Fibroblast of pulmonary artery (primary cell): ENCODE results near the gene OTOR.

Experiments
- DNase-seq: peaks from one replicate; pipeline ENCODE4 v3.0.0-alpha.2; 2010; ENCODE audit warnings: low read depth
- H3K4me3 ChIP-seq: replicated peaks from 2 replicates; pipeline ENCODE4 v1.5.1; 2011; ENCODE audit warnings: low read depth, mild to moderate bottlenecking, control low read depth, low read length, moderate library complexity
- TF ChIP-seq, protein P1 (sequence below): IDR thresholded peaks from 2 replicates; pipeline ENCODE4 v1.5.1; 2011; ENCODE audit warnings: mild to moderate bottlenecking, control low read depth, low read length, inconsistent platforms; ENCODE audit errors: missing control alignments

Gene OTOR

DNA sequence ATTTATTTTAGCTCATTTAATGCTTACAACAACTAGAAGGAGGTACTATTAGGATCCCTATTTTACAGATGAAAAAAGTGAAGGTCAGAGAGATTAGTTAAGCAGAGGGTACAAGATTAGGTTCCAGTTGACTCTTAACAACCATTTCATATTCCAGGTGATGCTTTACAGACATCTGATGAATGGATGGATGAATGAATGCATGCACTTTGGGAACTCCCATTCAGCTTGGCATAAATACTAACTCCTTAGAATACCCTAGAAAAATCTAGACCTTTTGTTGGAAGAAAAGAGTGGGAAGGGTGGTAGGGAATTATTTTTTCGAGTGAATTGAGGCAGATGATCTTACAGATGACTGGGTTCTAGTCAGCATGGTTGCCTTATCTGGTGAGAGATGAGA is 19.1 kb upstream of the OTOR start:
- no peak overlapping the region for H3K4me3 ChIP-seq
- TF ChIP-seq, protein P1, sequence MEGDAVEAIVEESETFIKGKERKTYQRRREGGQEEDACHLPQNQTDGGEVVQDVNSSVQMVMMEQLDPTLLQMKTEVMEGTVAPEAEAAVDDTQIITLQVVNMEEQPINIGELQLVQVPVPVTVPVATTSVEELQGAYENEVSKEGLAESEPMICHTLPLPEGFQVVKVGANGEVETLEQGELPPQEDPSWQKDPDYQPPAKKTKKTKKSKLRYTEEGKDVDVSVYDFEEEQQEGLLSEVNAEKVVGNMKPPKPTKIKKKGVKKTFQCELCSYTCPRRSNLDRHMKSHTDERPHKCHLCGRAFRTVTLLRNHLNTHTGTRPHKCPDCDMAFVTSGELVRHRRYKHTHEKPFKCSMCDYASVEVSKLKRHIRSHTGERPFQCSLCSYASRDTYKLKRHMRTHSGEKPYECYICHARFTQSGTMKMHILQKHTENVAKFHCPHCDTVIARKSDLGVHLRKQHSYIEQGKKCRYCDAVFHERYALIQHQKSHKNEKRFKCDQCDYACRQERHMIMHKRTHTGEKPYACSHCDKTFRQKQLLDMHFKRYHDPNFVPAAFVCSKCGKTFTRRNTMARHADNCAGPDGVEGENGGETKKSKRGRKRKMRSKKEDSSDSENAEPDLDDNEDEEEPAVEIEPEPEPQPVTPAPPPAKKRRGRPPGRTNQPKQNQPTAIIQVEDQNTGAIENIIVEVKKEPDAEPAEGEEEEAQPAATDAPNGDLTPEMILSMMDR: no peak

DNA sequence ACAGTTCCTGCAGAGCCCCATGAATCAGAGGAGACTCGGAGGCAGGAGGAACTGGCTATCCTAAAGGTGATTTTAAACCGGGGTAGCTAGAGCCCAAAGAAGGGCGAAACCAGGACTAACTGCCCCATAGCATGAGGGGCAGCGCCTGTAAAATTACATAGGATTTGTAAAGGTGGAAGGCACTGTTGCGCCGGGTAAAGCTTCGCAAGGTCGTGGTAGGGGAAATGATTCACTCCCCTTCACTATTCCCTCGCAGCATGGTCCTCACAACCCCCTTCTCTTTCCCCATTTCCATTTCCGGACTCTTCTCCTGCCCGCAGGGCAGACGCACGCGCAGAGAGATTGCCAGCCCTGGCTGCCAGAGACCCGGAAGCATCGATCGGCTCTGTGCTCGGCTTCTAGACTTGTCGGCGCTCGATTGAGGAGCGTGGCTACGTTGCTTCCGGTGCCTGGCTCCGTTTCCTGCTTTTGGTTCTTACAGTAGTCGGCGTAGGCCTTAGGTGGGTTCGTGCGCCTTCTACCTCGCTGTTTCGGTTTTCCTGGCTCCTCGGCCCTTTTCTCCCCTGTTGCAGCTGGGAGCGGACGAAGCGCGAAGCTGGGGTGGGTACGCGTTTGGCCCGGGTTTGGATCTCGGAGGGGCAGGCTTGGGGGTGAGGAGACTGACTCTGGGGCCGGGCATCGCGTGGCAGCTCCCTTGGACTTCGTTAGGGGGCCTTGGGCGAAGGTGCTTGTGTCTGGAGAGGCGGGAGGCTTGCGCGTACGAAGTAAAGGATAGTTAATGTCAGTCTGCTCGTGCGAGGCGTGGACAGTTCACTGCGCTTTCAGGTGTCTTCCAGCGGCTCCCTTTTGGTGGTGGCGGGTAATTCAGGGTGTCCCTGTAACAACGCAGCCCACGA is 18.3 kb upstream of the OTOR start, which contains the start of gene SNRPB2:
SNRPB2 (plus strand) TSS at position 462 of the 896 bp plus-strand sequence. CDS start 1,677 bp downstream, outside the sequence.
- peak within 1 kb of the TSS; percentile 95 for H3K4me3 ChIP-seq
- TF ChIP-seq, protein P1: no peak
- peak; percentile 96 for DNase-seq

More for the DNA sequence above, 19.1 kb upstream of the OTOR start:
- DNase-seq: no peak

DNA sequence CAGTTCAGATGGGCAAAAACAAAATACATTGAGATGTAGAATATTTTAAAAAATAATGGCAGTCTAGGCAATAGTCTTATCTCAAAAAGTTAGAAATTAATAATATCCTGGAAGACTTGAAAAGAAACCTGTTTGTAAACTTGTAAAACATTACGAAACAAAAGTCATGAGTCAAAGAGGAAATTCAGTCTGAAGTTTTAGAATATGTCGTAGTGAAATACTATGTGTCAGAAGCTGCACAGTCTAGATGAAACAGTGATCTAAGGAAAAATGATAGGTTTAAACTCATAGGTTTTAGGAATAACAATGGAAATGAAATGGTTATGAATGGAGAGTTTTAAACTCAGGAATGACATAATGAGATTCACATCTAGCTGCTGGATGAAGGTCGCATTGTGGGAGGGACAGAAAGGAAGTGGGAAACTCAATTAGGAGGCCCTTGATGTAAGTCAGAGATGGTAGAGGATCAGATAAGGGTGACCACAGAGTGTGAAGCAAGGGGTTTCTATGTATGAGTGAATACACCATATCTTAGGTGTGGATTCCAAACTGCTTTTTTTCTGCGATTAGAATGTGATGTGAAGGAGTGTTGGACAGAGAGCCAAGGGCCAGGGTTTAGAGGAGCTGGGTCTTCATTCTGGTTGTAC is 15.5 kb upstream of the OTOR start:
- no peak overlapping the region for H3K4me3 ChIP-seq
- TF ChIP-seq, protein P1: no peak
- peak; percentile 10 for DNase-seq

DNA sequence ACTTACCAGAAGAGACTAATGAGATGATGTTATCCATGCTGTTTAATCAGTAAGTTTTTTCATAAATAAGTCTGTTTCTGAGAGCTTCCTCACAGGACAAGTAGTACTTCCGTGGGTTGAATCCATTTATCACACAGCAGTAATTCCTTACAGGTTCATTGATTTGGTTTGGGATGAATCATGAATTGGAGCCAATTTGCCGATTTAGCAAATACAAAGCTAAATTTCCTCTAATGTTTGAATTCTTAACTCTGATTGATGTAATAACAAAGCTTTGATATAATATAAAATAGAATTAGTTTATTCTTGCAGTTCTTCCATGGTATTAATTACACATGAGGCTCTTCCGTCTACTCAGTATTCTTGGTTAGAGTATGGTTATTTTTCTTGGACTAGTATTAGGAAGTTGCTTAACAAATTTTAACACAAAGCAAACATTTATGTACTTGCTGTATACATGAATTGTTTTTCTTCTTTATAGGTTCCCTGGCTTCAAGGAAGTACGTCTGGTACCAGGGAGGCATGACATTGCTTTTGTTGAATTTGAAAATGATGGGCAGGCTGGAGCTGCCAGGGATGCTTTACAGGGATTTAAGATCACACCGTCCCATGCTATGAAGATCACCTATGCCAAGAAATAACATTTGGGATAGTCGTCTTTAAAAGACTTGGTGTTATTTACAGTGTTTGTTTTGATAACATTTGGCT is 7.6 kb upstream of the OTOR start:
- H3K4me3 ChIP-seq: no peak overlapping the region
- TF ChIP-seq, protein P1: no peak
- no peak for DNase-seq

DNA sequence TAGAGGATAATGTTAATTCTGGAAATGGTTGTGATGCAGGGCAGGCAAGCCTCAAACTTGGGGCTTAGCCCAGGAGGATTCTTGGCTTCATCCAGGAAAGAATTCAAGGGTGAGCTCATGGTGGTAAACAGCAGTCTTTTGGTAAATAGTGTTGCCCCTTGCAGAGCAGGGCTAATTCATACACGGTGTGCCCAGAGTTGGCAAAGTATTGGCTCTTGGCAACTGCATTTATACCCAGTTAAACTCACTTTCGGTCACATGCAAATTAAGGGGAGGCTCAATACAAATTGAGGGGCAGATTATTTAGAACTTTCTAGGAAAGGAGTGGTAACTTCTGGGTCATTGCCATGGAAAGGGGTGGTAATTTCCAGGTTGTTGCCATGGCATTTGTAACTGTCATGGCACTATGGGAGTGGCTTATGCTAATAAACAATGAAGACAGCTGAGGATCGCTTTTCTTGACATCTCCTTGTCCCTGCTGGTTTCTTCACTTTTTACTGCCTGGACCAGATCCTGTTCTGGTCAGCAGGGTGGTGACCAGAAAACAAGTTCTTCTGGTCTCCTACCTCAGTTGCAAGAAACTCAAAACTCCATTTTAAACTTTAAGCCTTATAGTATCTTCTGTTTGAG is 3.9 kb upstream of the OTOR start:
- no peak overlapping the region for H3K4me3 ChIP-seq
- DNase-seq: no peak
- TF ChIP-seq, protein P1: no peak

DNA sequence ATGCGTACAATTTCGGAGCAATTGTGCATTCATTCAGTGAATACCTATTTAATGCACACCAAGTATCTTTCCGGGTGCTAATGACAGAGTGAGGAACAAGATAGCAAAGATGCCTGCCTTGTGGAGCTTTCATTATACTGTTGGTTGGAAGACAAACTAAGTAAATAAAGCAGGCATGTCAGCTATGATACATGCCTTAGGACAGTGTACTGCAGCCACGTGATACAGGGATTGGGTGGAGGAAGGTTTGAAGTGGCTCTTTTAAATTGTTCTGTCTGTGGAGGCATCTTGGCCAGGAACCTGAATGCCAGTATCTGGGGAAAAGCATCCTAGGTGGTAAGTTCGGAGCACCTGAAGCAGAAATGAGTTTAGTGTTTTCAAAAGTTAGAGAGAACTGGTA is 3.0 kb upstream of the OTOR start:
- no peak for DNase-seq
- TF ChIP-seq, protein P1: no peak
- H3K4me3 ChIP-seq: no peak overlapping the region
